Loucy (cell line): Measurements from ENCODE around the gene SYNM.

Source experiments
- H2AFZ ChIP-seq: fragments of 200-600 bp; sonication (generic); 2 replicates; pipeline ENCODE4 v1.6.0; 2016; ENCODE audit warnings: antibody characterized with exemption, mild to moderate bottlenecking, low read length, moderate library complexity
- H3F3A ChIP-seq: fragments of 200-600 bp; 2 replicates; pipeline ENCODE4 v1.6.0; 2016; ENCODE audit warnings: antibody characterized with exemption, low read depth, mild to moderate bottlenecking
- H3K27me3 ChIP-seq: fragments of 200-600 bp; sonication (generic); 2 replicates; pipeline ENCODE4 v1.6.1; 2014; ENCODE audit warnings: low read length, mild to moderate bottlenecking; ENCODE audit not compliant: insufficient read depth, poor library complexity, severe bottlenecking
- H3K36me3 ChIP-seq: fragments of 200-600 bp; sonication (generic); 2 replicates; pipeline ENCODE4 v1.6.1; 2016; ENCODE audit warnings: low read length; ENCODE audit not compliant: insufficient read depth
- H3K4me1 ChIP-seq: fragments of 200-600 bp; sonication (generic); 2 replicates; pipeline ENCODE4 v1.5.1; 2014; ENCODE audit warnings: low read length, mild to moderate bottlenecking; ENCODE audit not compliant: insufficient read depth, poor library complexity, severe bottlenecking
- H3K4me2 ChIP-seq: fragments of 200-600 bp; sonication (generic); 2 replicates; pipeline ENCODE4 v1.6.0; 2014; ENCODE audit warnings: antibody characterized with exemption, low read length, low read depth, mild to moderate bottlenecking; ENCODE audit not compliant: poor library complexity, severe bottlenecking
- H3K4me3 ChIP-seq: fragments of 200-600 bp; sonication (generic); 2 replicates; pipeline ENCODE4 v1.5.1; 2014; ENCODE audit warnings: low read length, mild to moderate bottlenecking, mixed read lengths; ENCODE audit not compliant: poor library complexity, severe bottlenecking
- H3K79me2 ChIP-seq: fragments of 200-600 bp; sonication (generic); 2 replicates; pipeline ENCODE4 v1.6.1; 2014; ENCODE audit warnings: low read length; ENCODE audit not compliant: insufficient read depth
- H3K9ac ChIP-seq: fragments of 200-600 bp; sonication (generic); 2 replicates; pipeline ENCODE4 v1.6.0; 2014; ENCODE audit warnings: mild to moderate bottlenecking, low read depth, low read length, moderate library complexity; ENCODE audit not compliant: poor library complexity, severe bottlenecking
- H3K9me2 ChIP-seq: fragments of 200-600 bp; sonication (generic); replicated peaks from 2 replicates; pipeline ENCODE4 v1.6.1; 2016; ENCODE audit warnings: low read depth, low read length, mixed read lengths
- H3K9me3 ChIP-seq: fragments of 200-600 bp; sonication (generic); 2 replicates; pipeline ENCODE4 v1.6.1; 2014; ENCODE audit warnings: mild to moderate bottlenecking, antibody characterized with exemption, low read length, low read depth; ENCODE audit not compliant: insufficient read depth
- H4K20me1 ChIP-seq: fragments of 200-600 bp; sonication (generic); 2 replicates; pipeline ENCODE4 v1.6.0; 2014; ENCODE audit warnings: antibody characterized with exemption, low read length, mild to moderate bottlenecking; ENCODE audit not compliant: insufficient read depth, poor library complexity, severe bottlenecking
- EZH2phosphoT487 ChIP-seq: fragments of 200-600 bp; IDR thresholded peaks from 2 replicates; pipeline ENCODE4 v1.6.1; 2018; ENCODE audit warnings: antibody characterized with exemption, mild to moderate bottlenecking, moderate library complexity, borderline replicate concordance
- TF ChIP-seq, protein P1 (sequence below): fragments of 200-600 bp; sonication (generic); conservative IDR thresholded peaks from 2 replicates; pipeline ENCODE4 v1.5.1; 2014; ENCODE audit warnings: mild to moderate bottlenecking, antibody characterized with exemption, low read length

SYNM gene

DNA sequence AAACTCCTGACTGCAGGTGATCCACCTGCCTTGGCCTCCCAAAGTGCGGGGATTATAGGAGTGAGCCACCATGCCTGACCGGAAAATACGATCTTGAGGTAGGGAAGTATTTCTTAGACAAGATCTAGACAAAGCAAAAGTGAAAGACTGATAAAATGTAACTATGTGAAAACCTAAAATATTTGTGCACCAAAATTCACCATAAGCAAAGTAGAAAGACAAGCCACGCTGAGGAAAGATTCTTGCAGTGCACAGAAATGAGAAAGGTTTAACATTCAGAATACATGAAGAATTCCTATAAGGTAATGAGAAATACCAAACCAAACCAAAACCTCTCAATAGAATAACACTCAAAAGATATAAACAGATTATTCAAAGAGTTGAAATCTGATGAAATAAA is 35.7 kb downstream of the SYNM start:
- no peak overlapping the region for H3K4me2 ChIP-seq
- TF ChIP-seq, protein P1, sequence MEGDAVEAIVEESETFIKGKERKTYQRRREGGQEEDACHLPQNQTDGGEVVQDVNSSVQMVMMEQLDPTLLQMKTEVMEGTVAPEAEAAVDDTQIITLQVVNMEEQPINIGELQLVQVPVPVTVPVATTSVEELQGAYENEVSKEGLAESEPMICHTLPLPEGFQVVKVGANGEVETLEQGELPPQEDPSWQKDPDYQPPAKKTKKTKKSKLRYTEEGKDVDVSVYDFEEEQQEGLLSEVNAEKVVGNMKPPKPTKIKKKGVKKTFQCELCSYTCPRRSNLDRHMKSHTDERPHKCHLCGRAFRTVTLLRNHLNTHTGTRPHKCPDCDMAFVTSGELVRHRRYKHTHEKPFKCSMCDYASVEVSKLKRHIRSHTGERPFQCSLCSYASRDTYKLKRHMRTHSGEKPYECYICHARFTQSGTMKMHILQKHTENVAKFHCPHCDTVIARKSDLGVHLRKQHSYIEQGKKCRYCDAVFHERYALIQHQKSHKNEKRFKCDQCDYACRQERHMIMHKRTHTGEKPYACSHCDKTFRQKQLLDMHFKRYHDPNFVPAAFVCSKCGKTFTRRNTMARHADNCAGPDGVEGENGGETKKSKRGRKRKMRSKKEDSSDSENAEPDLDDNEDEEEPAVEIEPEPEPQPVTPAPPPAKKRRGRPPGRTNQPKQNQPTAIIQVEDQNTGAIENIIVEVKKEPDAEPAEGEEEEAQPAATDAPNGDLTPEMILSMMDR = no peak
- TF ChIP-seq EZH2phosphoT487 = no peak

DNA sequence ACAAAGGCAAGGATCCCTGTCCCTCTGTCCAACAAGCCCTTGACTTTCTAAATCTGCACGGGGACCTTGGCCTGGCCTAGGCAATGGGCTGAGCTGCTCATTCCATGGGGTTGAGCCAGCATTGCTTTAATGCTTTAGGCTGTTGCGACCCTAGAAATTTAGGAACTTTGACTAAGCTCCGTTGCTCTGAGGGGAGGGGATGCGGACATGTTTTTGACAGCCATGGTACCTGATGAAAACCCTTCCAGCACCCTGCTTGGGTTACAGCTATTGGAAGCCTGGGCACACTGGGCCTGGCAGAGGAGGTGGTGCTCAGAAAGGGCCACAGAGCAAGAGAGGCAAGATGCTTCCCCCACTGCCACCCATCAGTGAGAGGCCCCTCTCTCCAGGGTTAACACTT is 37.1 kb downstream of the SYNM start:
- H2AFZ ChIP-seq = no peak overlapping the region
- no peak overlapping the region for H3K4me3 ChIP-seq
- no peaks in the 10 kb centered on the region for H4K20me1 ChIP-seq
- no peaks in the 10 kb centered on the region for H3K79me2 ChIP-seq
- no peak overlapping the region for H3K4me2 ChIP-seq
- no peak overlapping the region for H3K9ac ChIP-seq
- H3K9me2 ChIP-seq = no peaks in the 10 kb centered on the region
- H3K36me3 ChIP-seq = no peaks in the 10 kb centered on the region
- H3F3A ChIP-seq = no peaks in the 10 kb centered on the region
- no peaks in the 10 kb centered on the region for H3K4me1 ChIP-seq
- no peaks in the 10 kb centered on the region for H3K9me3 ChIP-seq
- H3K27me3 ChIP-seq = no peaks in the 10 kb centered on the region
- no peak for TF ChIP-seq EZH2phosphoT487
- TF ChIP-seq, protein P1 = no peak

More for the DNA sequence above, 35.7 kb downstream of the SYNM start:
- Histone ChIP-seq H3K27me3 (no peaks in the 10 kb centered on the region), H3K36me3 (no peaks in the 10 kb centered on the region), H3K4me1 (no peaks in the 10 kb centered on the region), H4K20me1 (no peaks in the 10 kb centered on the region), H3K4me3 (no peak overlapping the region), H3F3A (no peaks in the 10 kb centered on the region), H3K9me3 (no peaks in the 10 kb centered on the region), H3K79me2 (no peaks in the 10 kb centered on the region), H3K9ac (no peak overlapping the region), H2AFZ (no peak overlapping the region), H3K9me2 (no peaks in the 10 kb centered on the region)

DNA sequence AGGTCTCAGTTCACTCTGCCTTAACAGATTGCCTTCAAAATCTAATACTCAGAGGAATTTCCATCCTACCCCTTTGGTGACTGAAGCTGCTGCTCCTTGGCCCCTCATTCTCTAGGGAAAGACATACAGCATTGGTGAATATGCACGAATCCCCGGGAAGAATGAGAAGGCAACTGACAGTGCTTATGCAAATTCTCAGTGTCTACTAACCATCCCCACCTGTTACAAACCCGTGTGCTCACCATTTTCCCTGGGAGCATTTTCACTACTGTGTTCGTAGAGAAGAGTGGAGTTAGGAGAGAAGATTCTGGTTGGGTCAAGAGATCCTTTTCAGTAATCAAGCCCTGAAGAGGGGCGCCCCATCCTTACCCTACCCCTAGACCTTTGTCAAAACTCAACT is 37.7 kb downstream of the SYNM start:
- no peaks in the 10 kb centered on the region for H3K36me3 ChIP-seq
- H3K9me2 ChIP-seq = no peaks in the 10 kb centered on the region
- no peaks in the 10 kb centered on the region for H4K20me1 ChIP-seq
- H2AFZ ChIP-seq = no peak overlapping the region
- no peak overlapping the region for H3K4me2 ChIP-seq
- no peak overlapping the region for H3K9ac ChIP-seq
- no peaks in the 10 kb centered on the region for H3K4me1 ChIP-seq
- H3K79me2 ChIP-seq = no peaks in the 10 kb centered on the region
- TF ChIP-seq, protein P1 = no peak
- TF ChIP-seq EZH2phosphoT487 = no peak
- no peaks in the 10 kb centered on the region for H3K9me3 ChIP-seq
- no peak overlapping the region for H3K4me3 ChIP-seq
- H3K27me3 ChIP-seq = no peaks in the 10 kb centered on the region
- H3F3A ChIP-seq = no peaks in the 10 kb centered on the region
